NCI-H2196 (cell line): ENCODE measurements around the gene ANAPC16.
"Not testable (repeated sequence)": the region's sequence is repeated elsewhere in the genome, so short reads cannot be mapped to it uniquely, and the experiment has no call there.

Experiments
- DNase-seq: peaks from one replicate; lab custom pipeline; 2025; ENCODE audit not compliant: unreplicated experiment; lab: John Stamatoyannopoulos, UW

The ANAPC16 gene

GRCh38 chr10:72215611-72216549, at the start of gene ANAPC16, which contains the start of gene ASCC1:
TSS of gene ANAPC16 (plus strand) at chr10:72216012. CDS start at chr10:72223915, 7,903 bp downstream.
TSS of gene ASCC1 (minus strand) at chr10:72216276. CDS start at chr10:72213298, 2,978 bp downstream.
- DNase-seq: peak; percentile 77

- DNase-seq: no peak
Measured at GRCh38 chr10:72167118-72167517, 48.7 kb upstream of the ANAPC16 start.

GRCh38 chr10:72170263-72170662, 45.5 kb upstream of the ANAPC16 start:
- no peak for DNase-seq

- DNase-seq: no peak
Measured at GRCh38 chr10:72170733-72171132, 45.1 kb upstream of the ANAPC16 start.

- no peak for DNase-seq
Measured at GRCh38 chr10:72171175-72171630, 44.6 kb upstream of the ANAPC16 start.

GRCh38 chr10:72173262-72173618, 42.6 kb upstream of the ANAPC16 start:
- DNase-seq: no peak

GRCh38 chr10:72173619-72174296, 42.1 kb upstream of the ANAPC16 start:
- DNase-seq: no peak

- no peak for DNase-seq
Measured at GRCh38 chr10:72174297-72174662, 41.5 kb upstream of the ANAPC16 start.

- no peak for DNase-seq
Measured at GRCh38 chr10:72175149-72175548, 40.7 kb upstream of the ANAPC16 start.

GRCh38 chr10:72176701-72177100, 39.1 kb upstream of the ANAPC16 start:
- DNase-seq: no peak

GRCh38 chr10:72177454-72177853, 38.4 kb upstream of the ANAPC16 start:
- DNase-seq: no peak

- DNase-seq: no peak
Measured at GRCh38 chr10:72184156-72184555, 31.7 kb upstream of the ANAPC16 start.

- DNase-seq: no peak
Measured at GRCh38 chr10:72186258-72186981, 29.4 kb upstream of the ANAPC16 start.

- DNase-seq: no peak
Measured at GRCh38 chr10:72186982-72187330, 28.9 kb upstream of the ANAPC16 start.

- no peak for DNase-seq
Measured at GRCh38 chr10:72194949-72195348, 20.9 kb upstream of the ANAPC16 start.

- no peak for DNase-seq
Measured at GRCh38 chr10:72200883-72201282, 14.9 kb upstream of the ANAPC16 start.

GRCh38 chr10:72201293-72201692, 14.5 kb upstream of the ANAPC16 start:
- no peak for DNase-seq

GRCh38 chr10:72204296-72204695, 11.5 kb upstream of the ANAPC16 start:
- DNase-seq: no peak

- no peak for DNase-seq
Measured at GRCh38 chr10:72204724-72205123, 11.1 kb upstream of the ANAPC16 start.

- DNase-seq: no peak
Measured at GRCh38 chr10:72206511-72207229, 9.1 kb upstream of the ANAPC16 start.

GRCh38 chr10:72208526-72208925, 7.3 kb upstream of the ANAPC16 start:
- DNase-seq: not testable (repeated sequence)
